GM21717 (cell line): Measurements from ENCODE around the gene SERPINH1.

Experiments
- ATAC-seq: cut with Tn5 transposase; IDR thresholded peaks from one replicate; pipeline ENCODE4 v1.9.1; 2021; ENCODE audit warnings: mild to moderate bottlenecking, moderate library complexity; ENCODE audit not compliant: unreplicated experiment

SERPINH1 gene

DNA sequence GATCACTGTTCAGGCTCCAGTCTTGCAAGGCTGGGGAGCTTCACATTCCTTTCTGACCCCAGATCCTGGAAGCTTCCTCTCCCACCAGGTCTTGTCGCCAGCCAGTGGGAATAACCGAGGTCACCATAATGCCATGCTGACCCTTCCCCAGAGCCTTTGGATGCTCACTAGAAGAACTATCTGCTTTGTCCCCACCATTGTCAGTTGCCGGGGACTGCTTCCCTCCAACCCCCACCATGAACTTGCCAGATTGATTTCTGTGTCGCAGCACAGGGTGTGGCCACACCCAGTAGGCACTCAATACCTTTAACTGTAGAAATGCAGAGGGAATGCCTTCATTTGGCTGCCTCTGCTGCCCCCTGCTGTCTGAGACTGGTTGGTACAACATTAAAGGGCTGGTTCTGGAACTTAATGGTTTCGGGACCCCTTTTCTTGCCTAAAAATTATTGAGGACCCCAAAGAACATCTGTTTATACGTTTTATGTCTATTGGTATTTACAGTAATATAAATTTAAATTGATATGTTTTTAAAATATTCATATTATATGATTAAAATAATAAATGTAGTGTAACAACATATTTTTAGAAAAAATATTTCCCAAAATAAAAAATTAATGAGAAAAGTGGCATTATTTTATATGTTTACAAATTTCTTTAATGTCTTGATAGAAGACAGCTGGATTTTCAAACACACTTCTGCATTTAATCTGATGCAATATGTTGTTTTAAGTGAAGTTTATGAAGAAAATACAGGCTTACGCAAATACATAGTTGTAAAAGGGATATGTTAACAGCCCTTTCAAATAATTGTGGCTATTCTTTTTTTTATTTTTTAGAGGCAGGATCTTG lies 29.6 kb upstream of the SERPINH1 start:
- ATAC-seq = no peak

DNA sequence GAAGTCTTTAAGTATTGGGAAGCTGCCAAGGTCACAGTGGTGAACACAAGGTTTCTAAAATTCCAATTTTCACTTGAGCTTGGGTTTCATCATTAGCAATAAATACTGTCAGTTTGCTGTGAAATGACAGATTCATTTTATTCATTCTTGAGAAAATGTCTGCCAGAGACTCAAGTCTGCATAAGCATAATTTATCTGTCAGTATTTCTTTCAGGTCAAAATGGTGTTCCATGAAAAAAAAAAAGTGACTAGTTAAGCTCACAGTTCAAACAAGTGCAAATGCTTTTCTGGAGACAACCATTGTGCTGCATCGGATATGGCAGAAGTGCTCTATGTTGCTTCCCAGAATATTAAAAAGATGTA lies 28.2 kb upstream of the SERPINH1 start:
- no peak for ATAC-seq

DNA sequence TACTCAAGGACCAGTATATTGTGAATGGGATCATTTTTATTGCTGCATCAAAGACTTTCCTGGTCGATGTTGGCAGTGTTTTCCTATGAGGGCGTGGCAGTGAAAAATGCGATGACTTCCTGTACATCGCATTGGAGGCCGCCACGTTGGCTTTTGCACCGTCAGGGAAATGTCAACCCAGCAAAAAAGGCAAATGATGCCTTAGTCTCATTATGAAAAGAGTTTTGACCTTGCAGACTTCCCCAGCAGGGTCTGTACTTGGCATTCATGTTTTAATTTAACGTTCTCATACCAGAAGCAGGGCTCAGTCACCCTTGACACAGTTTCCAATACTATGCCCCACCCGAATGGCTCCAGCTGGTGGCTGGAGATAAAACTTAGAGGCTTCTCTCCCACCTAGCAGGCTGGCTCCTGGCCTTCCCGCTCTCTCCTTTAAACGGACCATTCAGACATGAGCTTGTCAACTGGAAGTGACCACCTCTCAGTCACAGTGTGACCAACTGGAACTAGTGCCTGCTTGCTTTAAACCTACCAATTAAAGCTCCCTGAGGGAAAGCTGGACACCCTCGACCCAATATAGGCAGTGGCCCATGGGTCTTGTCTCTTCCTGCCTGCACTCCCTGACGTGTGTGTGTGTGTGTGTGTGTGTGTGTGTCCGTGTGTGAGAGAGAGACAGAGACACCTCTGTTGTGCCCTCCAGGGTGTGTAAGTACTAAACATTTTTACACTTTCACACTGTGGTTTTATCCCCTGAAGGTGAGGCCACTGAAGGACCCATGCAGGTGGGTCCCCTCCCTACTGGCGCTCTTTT lies 27.6 kb upstream of the SERPINH1 start:
- no peak for ATAC-seq

DNA sequence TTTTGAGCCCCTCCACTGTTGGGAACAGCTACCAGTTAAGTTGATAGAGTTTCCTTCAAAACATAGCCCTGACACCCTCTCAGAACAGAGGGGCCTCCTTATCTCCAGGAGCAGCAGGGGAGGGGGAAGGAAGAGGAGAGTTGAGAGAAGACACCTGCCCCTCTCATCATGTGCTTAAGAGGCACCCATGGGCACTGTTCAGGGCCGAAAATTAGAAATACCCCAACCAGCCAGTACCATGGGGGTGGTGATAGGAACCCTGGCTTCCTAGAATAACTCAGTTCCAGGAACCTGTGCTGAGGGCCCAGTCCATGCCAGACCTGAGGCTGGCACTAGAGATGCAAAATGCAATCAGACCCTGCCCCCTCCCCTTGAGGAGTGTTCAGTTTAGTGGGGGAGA lies 27.0 kb upstream of the SERPINH1 start:
- no peak for ATAC-seq

DNA sequence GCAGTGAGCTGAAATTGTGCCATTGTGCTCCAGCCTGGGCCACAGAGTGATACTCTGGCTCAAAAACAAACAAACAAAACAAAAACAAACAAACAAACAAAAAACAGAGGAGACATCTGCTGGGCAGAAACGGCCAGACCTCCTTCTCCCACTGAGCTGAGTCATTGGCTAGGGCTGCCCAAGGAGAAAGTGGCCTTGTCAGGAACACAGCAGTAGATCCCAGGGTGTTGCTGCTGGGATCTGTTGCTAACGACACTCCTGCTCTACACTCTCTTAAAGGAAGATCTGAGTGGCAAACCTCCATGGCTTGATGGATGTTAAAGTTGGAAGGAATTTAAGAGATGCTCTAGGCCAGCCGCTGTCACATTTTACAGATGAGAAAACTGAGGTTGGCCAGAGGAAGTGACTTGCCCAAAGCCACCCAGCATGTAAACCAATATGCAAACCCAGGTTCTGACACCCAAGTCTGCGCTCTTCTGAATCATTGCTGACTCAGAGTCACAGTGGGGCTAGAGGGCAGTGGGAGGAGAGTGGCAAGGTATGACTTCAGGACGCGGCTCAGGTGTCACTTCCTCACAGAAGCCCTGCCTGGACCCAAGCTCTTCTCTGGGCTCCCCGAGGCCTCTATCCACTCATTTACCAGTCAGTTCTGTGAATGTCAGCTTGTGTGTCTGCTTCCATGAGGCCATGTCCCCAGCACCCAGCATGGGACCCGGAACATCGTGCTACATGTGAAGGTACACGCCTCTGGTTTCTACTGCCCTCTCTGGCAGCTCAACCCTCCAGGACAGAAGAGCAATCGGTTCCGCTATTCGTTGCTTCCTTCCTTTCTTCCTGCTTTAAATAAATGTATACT lies 25.0 kb upstream of the SERPINH1 start:
- ATAC-seq = peak; percentile 85

DNA sequence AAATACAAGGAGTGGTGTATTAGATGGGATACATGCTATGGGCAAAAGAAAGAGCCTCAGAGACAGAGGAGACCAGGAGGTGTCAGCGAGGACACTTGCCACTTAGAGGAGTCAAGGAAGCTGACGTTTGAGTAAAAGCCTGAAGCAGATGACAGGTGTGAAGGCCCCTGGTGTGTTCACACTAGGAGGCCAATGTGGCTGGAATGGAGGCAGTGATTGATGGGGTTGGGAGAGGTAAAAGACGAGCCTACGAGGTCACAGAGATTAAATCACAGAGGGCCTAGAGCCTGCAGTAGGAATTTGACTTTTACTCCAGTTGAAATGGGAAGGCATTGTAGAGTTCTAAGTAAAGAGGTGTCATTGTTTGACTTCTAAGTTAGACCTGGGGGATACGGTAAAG lies 24.3 kb upstream of the SERPINH1 start:
- peak; percentile 11 for ATAC-seq

DNA sequence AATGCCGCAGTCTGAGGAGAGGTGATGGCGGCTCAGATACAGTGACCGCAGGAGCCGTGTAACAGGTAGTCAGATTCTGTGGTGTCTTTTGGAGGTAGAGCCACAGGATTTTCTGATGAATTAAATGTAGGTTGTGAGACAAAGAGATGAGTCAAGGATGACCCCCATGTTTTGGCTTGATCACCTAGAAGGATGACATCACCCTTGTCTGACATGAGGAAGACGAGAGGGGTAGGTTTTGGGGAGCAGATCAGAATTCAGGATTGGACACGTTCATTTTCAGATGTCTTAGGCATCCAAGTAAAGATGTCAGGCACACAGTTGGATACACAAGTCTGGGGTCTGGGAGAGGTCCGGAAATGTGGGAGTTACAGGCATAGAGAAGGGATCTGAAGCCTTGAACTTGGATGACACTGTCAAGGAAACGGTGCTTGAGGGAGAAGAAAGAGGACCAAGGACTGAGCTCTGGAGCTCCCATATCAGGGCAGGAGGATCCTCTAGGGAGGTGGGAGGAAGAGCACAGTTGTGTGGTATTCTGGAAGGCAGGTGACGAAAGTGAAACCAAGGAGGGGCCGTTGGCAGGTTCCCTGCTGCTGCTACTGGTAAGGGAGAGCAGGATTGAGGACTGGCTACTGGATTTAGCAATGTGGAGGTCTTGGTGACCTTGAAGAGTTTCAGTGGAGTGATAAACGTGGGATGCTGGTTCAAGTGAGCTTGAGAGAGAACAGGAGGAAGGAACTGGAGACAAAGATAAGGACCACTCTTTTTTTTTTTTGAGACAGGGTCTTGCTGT lies 23.7 kb upstream of the SERPINH1 start:
- no peak for ATAC-seq

DNA sequence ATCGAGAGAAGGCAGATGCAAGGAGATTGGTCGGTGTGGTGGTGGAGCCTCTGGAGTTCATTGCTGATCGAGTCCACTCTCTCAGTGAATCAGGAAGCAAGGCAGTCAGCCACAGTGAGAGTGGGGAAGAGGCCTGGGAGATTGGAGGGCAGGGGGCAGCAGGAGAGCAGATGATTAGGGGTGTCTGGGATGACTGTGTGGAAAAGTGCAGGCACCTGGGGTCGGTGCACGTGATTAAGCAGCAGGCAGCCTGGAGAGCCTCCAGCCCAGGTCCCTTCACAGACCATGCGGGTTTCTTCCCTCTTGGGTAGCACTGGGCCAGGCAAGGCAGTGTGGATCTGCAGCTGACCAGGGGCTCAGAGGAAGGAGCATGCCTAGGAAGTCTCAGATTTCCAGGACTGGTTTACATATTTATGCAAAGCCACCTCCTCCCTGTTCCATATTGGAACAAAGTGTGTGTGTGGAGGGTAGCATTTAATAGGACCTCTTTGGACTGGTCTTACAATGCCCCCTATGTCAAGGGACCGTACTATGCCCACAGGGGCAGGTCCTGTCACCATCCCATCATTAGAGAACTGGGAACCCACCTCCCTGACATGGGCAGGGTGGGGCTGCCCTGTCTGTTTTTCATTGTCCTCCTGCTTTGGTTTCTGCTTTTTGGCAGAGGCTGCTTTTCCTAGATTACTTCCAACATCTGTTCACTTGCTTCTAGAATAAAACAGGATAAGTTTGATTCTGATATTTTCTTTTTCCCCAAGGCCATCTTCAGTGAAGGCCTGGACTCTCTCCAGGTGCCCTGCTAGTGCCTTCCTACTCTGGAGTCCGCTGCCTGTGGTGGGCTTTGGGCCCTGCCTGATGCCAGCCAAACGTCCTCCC lies 22.4 kb upstream of the SERPINH1 start:
- ATAC-seq = no peak

DNA sequence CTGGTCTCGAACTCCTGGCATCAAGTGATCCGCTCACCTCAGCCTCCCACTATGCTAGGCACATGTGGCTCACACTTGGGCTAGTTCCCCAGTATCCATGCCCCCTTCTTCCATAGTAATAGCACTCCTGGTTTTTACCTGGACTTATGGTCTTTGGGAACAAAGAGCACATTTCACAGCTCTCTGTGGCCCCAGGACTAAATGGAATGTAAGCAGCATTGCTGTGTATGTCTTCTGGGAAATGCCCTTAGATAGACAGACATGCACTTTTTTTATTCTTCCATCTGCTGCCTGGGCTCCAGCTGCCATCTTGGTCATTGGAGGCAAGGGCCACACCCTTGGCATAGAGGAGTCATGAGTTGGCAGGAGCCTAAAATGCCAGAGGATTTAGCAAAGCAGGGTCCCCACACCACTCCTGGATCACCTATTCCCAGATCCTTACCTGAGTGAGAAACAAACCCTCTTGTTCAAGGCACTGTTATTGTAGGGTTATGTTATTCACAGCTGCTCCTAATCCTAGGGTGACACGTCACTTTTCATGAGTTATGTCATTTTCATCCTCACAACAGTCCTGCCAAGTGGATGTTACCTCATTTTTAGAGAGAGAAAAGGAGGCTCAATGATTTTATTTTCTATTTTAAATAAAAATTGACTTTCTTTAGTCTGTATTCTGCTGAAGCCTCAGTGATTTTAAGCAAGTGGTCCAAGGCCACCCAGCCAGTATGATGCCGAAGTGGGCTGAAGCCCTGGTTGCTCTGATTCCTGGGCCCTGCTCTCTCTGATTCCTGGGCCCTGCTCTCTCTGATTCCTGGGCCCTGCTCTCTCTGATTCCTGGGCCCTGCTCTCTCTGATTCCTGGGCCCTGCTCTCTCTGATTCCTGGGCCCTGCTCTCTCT lies 20.6 kb upstream of the SERPINH1 start:
- ATAC-seq = no peak

DNA sequence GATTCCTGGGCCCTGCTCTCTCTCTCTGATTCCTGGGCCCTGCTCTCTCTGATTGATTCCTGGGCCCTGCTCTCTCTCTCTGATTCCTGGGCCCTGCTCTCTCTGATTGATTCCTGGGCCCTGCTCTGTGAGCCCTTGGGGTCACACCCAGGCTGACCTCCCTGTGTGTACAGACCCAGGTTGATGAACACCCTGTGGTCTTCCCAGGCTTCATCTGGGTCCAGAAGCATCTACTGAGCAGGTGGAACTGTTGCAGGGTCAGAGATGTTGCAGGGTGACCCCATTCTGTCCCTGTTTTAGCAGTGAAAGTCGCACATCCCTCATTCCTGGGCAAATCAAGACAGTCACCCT lies 20.0 kb upstream of the SERPINH1 start:
- ATAC-seq = no peak

DNA sequence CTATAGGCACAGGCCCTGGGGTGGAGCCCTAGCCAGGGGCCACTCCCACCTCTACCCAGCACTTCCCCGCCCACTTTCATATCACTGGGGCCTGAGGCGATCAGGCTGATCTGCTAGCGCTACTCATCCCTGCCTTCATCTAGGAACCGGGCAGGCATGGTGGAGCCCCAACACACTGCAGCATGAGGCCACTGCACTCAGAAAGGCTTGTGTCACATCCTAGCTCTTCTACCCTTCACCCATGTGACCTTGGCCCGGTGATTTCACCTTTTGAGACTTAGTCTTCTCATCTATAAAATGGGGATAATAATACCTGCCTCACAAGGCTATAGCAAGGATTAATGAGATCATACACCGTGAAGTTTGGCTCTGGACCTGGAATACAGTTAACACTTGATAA lies 18.2 kb upstream of the SERPINH1 start:
- ATAC-seq = no peak

DNA sequence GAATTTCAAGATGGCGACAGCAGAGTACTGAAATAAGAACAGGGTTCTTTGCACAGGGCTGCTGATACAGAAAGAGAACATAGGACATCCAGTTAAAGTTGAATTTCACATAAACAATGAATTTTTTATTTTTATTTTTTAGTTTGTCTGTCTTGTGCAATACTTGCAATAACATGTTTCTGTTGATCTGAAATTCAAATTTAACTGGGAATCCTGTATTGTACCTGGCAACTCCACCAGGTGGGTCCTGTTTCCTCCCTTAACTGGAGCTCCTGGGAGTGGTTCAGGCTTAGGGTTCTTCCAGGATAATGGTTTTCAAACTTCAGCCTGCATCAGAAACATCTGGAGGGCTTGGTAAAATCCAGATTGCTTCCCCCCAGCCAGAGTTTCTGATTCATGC lies 14.9 kb upstream of the SERPINH1 start:
- ATAC-seq = no peak

DNA sequence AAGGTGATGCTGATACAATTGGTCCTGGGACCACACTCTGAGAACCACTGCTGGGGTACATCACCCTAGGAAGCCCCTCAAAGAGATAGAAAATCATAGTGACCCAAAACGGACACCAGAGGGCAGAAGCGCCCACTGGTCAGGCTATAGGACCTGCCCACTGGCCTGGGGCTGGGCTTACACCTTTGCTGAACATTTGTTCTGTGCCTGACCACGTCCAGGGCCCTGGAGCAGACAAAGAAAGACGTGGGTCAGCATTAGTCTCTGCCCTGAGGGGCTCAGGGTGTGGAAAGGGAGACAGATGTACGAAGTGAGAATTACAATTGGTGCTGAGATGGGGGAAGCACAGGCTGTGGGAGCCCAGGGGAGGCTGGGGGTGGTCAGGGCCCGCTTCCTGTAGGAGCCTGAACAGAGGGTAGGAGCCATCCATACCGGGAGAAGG lies 14.4 kb upstream of the SERPINH1 start:
- no peak for ATAC-seq

DNA sequence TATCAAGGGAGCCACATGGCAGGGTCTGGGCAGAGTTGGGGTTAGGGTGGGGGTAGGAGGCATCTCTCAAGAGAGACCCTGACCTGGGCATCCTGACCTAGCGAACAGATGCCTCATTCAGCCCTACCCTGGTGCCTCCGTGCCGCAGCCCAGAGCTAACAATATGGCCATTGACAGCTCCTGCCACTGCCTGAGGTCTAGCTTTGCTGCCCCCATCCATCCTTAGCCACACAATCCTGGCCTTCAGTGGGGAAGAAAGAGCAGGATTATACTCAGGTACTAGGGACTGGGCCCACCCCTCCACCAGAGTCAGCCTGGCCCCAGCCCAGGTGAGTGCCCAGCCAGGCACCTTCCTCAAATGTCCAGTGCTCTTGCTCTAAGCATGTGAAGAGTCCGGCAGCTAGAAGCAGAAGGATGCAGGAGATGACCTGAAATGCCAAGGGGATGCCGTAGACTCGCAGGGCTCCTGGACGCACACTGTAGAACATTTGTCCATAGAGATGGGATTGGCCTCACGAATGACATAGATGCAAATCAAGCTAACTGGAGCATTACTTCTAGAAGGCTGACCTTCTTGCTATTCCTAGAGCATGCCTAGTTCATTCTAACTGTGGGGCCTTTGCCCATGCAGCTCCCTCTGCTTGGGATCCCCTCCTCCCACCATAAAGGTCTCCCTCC lies 13.3 kb upstream of the SERPINH1 start:
- ATAC-seq = no peak

DNA sequence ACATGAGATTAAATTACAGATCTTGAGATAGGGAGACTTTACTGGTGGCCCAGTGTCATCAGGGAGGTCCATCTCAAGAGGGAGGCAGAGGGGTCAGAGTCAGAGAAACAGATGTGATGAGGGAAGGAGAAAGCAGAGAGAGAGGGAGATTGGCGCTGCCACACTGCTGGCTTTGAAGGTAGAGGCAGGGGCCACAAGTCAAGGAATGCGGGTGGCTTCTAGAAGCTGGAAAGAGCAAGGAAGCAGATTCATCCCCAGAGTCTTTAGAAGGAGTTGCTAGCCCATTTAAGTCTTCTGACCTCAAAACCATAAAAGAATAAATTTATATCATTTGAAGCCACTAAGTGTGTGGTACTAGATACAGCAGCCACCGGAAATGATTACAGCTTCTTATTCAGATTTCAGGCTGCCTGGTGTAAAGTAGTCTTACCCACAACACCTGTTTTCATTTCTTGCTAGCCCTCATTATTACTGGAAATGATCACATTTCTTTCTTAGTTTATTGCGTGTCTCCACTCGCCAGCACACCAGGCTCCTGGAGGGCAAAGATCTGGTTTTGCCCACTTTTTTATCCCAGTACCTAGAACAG lies 12.6 kb upstream of the SERPINH1 start:
- ATAC-seq = no peak

DNA sequence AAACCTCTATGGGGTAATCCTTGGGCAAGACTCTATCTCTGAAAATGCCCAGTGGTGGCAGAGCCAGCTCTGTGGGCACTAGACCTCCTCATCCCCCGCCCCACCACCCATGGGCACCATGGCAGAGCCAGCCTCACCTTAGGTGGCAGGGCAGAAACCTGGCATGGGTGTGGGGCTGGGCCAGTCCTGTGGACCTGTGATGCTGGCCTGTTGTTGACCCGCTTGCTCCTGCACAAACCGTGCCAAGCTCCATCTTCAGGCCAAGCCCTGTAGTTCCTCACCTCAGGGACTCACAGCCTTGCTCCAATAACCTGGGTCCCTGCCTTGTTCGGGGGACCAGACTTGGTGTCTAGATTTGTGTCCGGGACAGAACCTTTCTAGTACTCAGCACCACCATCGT lies 8.9 kb upstream of the SERPINH1 start:
- ATAC-seq = no peak

DNA sequence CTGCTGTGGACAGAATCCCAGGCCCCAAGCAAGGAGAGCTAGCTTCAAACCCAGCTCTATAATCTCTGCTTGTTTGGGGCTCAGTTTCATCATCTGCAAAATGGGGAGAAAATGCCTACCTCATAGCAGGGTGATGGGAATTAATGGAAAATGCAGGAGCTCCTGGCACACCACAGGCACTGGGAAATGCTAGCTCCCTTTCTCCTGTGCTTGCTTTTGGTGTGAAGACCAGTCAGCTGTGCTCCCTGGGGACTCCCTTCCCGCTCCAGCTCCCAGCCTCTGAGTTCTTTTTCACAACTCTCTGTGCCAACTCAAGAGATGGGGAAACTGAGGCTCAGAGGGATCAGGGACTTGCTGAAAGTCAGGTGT lies 8.2 kb upstream of the SERPINH1 start:
- ATAC-seq = no peak
